DOHH2 (cell line): ENCODE results near the gene ABITRAM.
"Not testable (repeated sequence)": the region's sequence is repeated elsewhere in the genome, so short reads cannot be mapped to it uniquely, and the experiment has no call there.

ENCODE experiments used
- CTCF ChIP-seq: fragments of 200-600 bp; sonication (generic); IDR thresholded peaks from one replicate; pipeline ENCODE4 v1.5.1; 2014; ENCODE audit warnings: antibody characterized with exemption, mild to moderate bottlenecking, low read depth, low read length; ENCODE audit not compliant: poor library complexity, severe bottlenecking
- EZH2phosphoT487 ChIP-seq: fragments of 200-600 bp; sonication (generic); IDR thresholded peaks from 2 replicates; pipeline ENCODE4 v1.6.1; 2017; ENCODE audit warnings: borderline replicate concordance, mild to moderate bottlenecking, antibody characterized with exemption, low read length, moderate library complexity, mixed read lengths

DNA sequence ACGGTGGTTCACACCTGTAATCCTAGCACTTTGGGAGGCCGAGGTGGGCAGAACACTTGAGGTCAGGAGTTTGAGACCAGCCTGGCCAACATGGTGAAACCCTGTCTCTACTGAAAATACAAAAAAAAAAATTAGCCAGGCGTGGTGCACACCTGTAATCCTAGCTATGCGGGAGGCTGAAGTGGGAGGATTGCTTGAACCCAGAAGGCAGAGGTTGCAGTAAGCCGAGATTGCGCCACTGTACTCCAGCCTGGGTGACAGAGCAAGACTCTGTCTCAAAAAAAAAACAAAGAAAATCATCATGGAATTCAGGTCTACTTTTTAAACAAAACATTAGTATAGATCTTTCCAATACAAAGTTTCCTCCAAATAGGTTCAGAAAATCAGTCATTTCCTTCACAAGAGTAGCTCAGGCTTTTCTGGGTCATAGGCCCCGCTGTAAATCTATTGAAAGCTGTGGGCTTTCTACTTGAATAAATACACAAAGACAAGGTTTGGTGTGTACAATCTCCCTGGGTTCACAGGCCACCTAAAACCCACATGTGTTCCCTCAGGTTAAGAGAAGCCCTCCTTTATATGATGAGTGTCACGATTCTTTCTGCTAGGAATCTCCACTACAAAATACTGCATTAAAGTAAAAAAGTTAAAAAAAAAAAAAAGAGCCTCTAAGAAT, 35.0 kb upstream of the ABITRAM start:
- not testable (repeated sequence) for TF ChIP-seq CTCF, EZH2phosphoT487
